Anterior cingulate cortex (tissue), 58 donors: Measurements from ENCODE around the gene TNS3.

Experiments
- DNase-seq, 58 donors: peaks; one replicate each; lab custom pipeline; 2025; lab: John Stamatoyannopoulos, UW

TNS3 gene

GRCh38 chr7:47401611-47402570 lies 180.0 kb downstream of the TNS3 start:
- no peak for DNase-seq

- DNase-seq = no peak
Observed at GRCh38 chr7:47400741-47401206, 181.1 kb downstream of the TNS3 start.

- no peak for DNase-seq
Observed at GRCh38 chr7:47400001-47400400, 181.9 kb downstream of the TNS3 start.

- DNase-seq = no peak
Observed at GRCh38 chr7:47394751-47395252, 187.1 kb downstream of the TNS3 start.

GRCh38 chr7:47394216-47394615 lies 187.7 kb downstream of the TNS3 start:
- no peak for DNase-seq

- DNase-seq = no peak
Observed at GRCh38 chr7:47393406-47393805, 188.5 kb downstream of the TNS3 start.

- peak in 37 of 58 donors; percentile 14 to 64 (median 39) for DNase-seq
Observed at GRCh38 chr7:47392241-47392759, 189.6 kb downstream of the TNS3 start.

- DNase-seq = no peak
Observed at GRCh38 chr7:47391726-47392125, 190.2 kb downstream of the TNS3 start.

GRCh38 chr7:47390914-47391313 lies 191.0 kb downstream of the TNS3 start:
- DNase-seq = no peak

GRCh38 chr7:47389923-47390630 lies 191.8 kb downstream of the TNS3 start:
- no peak for DNase-seq

GRCh38 chr7:47389171-47389922 lies 192.6 kb downstream of the TNS3 start:
- DNase-seq = no peak

- DNase-seq = no peak
Observed at GRCh38 chr7:47387506-47387905, 194.4 kb downstream of the TNS3 start.

GRCh38 chr7:47386273-47386835 lies 195.6 kb downstream of the TNS3 start:
- DNase-seq = peak in 3 of 58 donors; percentile 12 to 17 (median 13)

- DNase-seq = no peak
Observed at GRCh38 chr7:47385536-47386125, 196.3 kb downstream of the TNS3 start.

- no peak for DNase-seq
Observed at GRCh38 chr7:47384755-47385535, 197.0 kb downstream of the TNS3 start.

GRCh38 chr7:47383696-47384445 lies 198.0 kb downstream of the TNS3 start:
- no peak for DNase-seq

- DNase-seq = peak in 1 of 58 donors; percentile 20
Observed at GRCh38 chr7:47383072-47383471, 198.8 kb downstream of the TNS3 start.

- DNase-seq = no peak
Observed at GRCh38 chr7:47382200-47382599, 199.7 kb downstream of the TNS3 start.
